Spleen (tissue), 11 donors: ENCODE results near the gene TSC22D2. TPM values are rescaled to one million over a fixed set of nuclear protein-coding genes. Genes with fewer than 3 reads are reported as not detected.

Experiments
- DNase-seq: peaks from one replicate; pipeline ENCODE4 v3.0.0-alpha.2; 2020
- H3K27ac ChIP-seq, 8 donors: fragments of 200-600 bp; sonication (generic) in 7 of 8; 1 replicate in 4 of 8; 2 replicates in 4 of 8; pipeline versions ENCODE4 v1.5.0 to v1.8.0; 2016 to 2021; ENCODE audit warnings: inconsistent platforms in 4 of 8, mild to moderate bottlenecking in 4 of 8, moderate library complexity in 1 of 8
- H3K27me3 ChIP-seq, 7 donors: fragments of 200-600 bp; sonication (generic) in 6 of 7; replicated peaks in 1 of 7; 1 replicate in 4 of 7; 2 replicates in 3 of 7; pipeline versions ENCODE4 v1.5.0 to v1.8.0; 2016 to 2021; ENCODE audit warnings: inconsistent platforms in 3 of 7, mild to moderate bottlenecking in 1 of 7
- H3K36me3 ChIP-seq, 6 donors: fragments of 200-600 bp; sonication (generic) in 5 of 6; 1 replicate in 4 of 6; 2 replicates in 2 of 6; pipeline versions ENCODE4 v1.5.0 to v1.8.0; 2016 to 2021; ENCODE audit warnings: inconsistent platforms in 2 of 6
- H3K4me1 ChIP-seq, 6 donors: fragments of 200-600 bp; sonication (generic) in 5 of 6; 1 replicate in 3 of 6; 2 replicates in 3 of 6; pipeline versions ENCODE4 v1.5.0 to v1.8.0; 2016 to 2021; ENCODE audit warnings: inconsistent platforms in 3 of 6
- H3K4me3 ChIP-seq, 8 donors: fragments of 200-600 bp; sonication (generic) in 7 of 8; 1 replicate in 4 of 8; 2 replicates in 4 of 8; pipeline versions ENCODE4 v1.5.0 to v1.8.0; 2016 to 2021; ENCODE audit warnings: inconsistent platforms in 4 of 8, mild to moderate bottlenecking in 4 of 8, moderate library complexity in 2 of 8
- H3K9me3 ChIP-seq, 8 donors: fragments of 200-600 bp; sonication (generic) in 7 of 8; 1 replicate in 4 of 8; 2 replicates in 4 of 8; pipeline versions ENCODE4 v1.5.0 to v1.8.0; 2016 to 2021; ENCODE audit warnings: inconsistent platforms in 4 of 8
- CTCF ChIP-seq, 11 experiments: fragments of 200-600 bp in 7 of 11; fragments of 450-650 bp in 4 of 11; sonication (generic) in 4 of 11; IDR thresholded peaks in 8 of 11; conservative IDR thresholded peaks in 3 of 11; 1 replicate in 7 of 11; 2 replicates in 4 of 11; pipeline versions ENCODE4 v1.4.0 to v1.8.0; 2016 to 2021; ENCODE audit warnings: antibody characterized with exemption in 11 of 11, inconsistent platforms in 4 of 11, mild to moderate bottlenecking in 1 of 11
- POLR2A ChIP-seq, 3 donors: fragments of 450-650 bp; IDR thresholded peaks; one replicate each; pipeline ENCODE4 v1.5.1; 2017; ENCODE audit warnings: antibody characterized with exemption in 3 of 3, mild to moderate bottlenecking in 1 of 3
- POLR2AphosphoS5 ChIP-seq, 3 donors: sonication (generic); formaldehyde crosslinking; IDR thresholded peaks; one replicate each; pipeline ENCODE4 v1.5.1; 2017; ENCODE audit warnings: antibody characterized with exemption in 3 of 3
- WGBS, 5 donors: extraction: QIAGEN DNeasy Blood & Tissue Kit in 3 of 5; methylation state at CpG; one replicate each; pipeline versions ENCODE4 v1.1.5 to v1.1.7; 2013 to 2018; 5-methylcytosine and 5-hydroxymethylcytosine counted together
- intact Hi-C: fragments of 100-400 bp; cut with DNase I; formaldehyde crosslinking; loops from one replicate; pipeline ENCODE4 v1.15.0; 2023; ENCODE audit warnings: low total_unique reads
- polyA plus RNA-seq, 3 donors: library from polyadenylated mRNA; stranded (reverse); fragments of 200-250 nt; gene quantifications; one replicate each; pipeline ENCODE4 v1.2.1, GENCODE V29; 2013
- total RNA-seq, 7 donors: library from RNA; depleted of rRNA in 3 of 7; stranded (reverse); fragments of >200 nt in 3 of 7; fragmentation: NEBNext Ultra II Directional in 4 of 7; extraction: Animal tissue kit (Norgen Biotek cat#: 25700) in 4 of 7; gene quantifications; one replicate each; pipeline versions ENCODE4 v1.1.0 to v1.2.1, GENCODE V29; 2016 to 2021
- donor health status: healthy with polysubstance abuse.
- donor health status: DM: no; HTN: no; CAD: no; lungs with moderate emphysema.
- donor health status: DM: no; HTN: no; CAD: no.
- donor health status: Bipolar disorder and iron deficiency.
- donor health status: healthy.
- donor health status: DM: no; HTN: no; CAD: no.
- donor health status: DM: yes; HTN: yes; CAD: no.

Gene TSC22D2
- total and polyA plus RNA-seq, 10 donors, result 8.4 to 34.8 (median 26.2) TPM

- DNase-seq, result no peak
- WGBS, 5 donors, result 68 to 93% (median 84%) methylated on average over 1 of the region's 1 CpG
- peaks cover 0 to 62% (median 26%) of the 10 kb centered on the region in 6 donors for H3K4me1 ChIP-seq
- H3K27ac ChIP-seq, result no peak overlapping the region
- H3K9me3 ChIP-seq, result no peaks in the 10 kb centered on the region
- no peaks in the 10 kb centered on the region for H3K36me3 ChIP-seq
- TF ChIP-seq POLR2A (IDR thresholded peaks at IDR 0.05) (no peak), POLR2AphosphoS5 (IDR thresholded peaks at IDR 0.05) (no peak), CTCF (IDR thresholded peaks at IDR 0.05 in 8 of 11, conservative IDR thresholded peaks at IDR 0.05 in 3 of 11) (no peak)
- intact Hi-C loops, result no loop called here
- no peaks in the 10 kb centered on the region for H3K27me3 ChIP-seq
- no peak overlapping the region for H3K4me3 ChIP-seq
These were observed 43.4 kb downstream of the TSC22D2 start for GRCh38 chr3:150451329-150452048.

GRCh38 chr3:150453353-150453752 lies 45.3 kb downstream of the TSC22D2 start:
- Histone ChIP-seq H3K36me3 (peaks cover under 1 to 17% (median 8%) of the 10 kb centered on the region in 6 donors), H3K4me1 (peaks cover 0 to 43% (median 26%) of the 10 kb centered on the region in 6 donors), H3K27ac (no peak overlapping the region), H3K27me3 (no peaks in the 10 kb centered on the region), H3K4me3 (no peak overlapping the region), H3K9me3 (no peaks in the 10 kb centered on the region)
- intact Hi-C loops, result no loop called here
- DNase-seq, result no peak
- 92 to 98% (median 96%) methylated on average over 4 of the region's 4 CpGs for WGBS, 5 donors
- TF ChIP-seq POLR2A (IDR thresholded peaks at IDR 0.05) (no peak), CTCF (IDR thresholded peaks at IDR 0.05 in 8 of 11, conservative IDR thresholded peaks at IDR 0.05 in 3 of 11) (no peak), POLR2AphosphoS5 (IDR thresholded peaks at IDR 0.05) (no peak)

GRCh38 chr3:150454085-150454484 lies 46.0 kb downstream of the TSC22D2 start:
- TF ChIP-seq POLR2A (IDR thresholded peaks at IDR 0.05) (no peak), CTCF (IDR thresholded peaks at IDR 0.05 in 8 of 11, conservative IDR thresholded peaks at IDR 0.05 in 3 of 11) (no peak), POLR2AphosphoS5 (IDR thresholded peaks at IDR 0.05) (no peak)
- WGBS, 5 donors, result 87 to 95% (median 89%) methylated on average over 2 of the region's 2 CpGs
- H3K4me3 ChIP-seq, result no peak overlapping the region
- H3K4me1 ChIP-seq, result peaks cover 0 to 36% (median 24%) of the 10 kb centered on the region in 6 donors
- no peak overlapping the region for H3K27ac ChIP-seq
- intact Hi-C loops, result no loop called here
- H3K36me3 ChIP-seq, result peaks cover 2 to 24% (median 15%) of the 10 kb centered on the region in 6 donors
- no peaks in the 10 kb centered on the region for H3K9me3 ChIP-seq
- no peaks in the 10 kb centered on the region for H3K27me3 ChIP-seq
- DNase-seq, result no peak

- Histone ChIP-seq H3K27ac (no peak overlapping the region), H3K9me3 (no peaks in the 10 kb centered on the region), H3K4me3 (no peak overlapping the region), H3K27me3 (no peaks in the 10 kb centered on the region), H3K36me3 (peaks cover 2 to 30% (median 16%) of the 10 kb centered on the region in 6 donors), H3K4me1 (peaks cover 0 to 31% (median 19%) of the 10 kb centered on the region in 6 donors)
- DNase-seq, result no peak
- intact Hi-C loops, result no loop called here
- TF ChIP-seq CTCF (IDR thresholded peaks at IDR 0.05 in 8 of 11, conservative IDR thresholded peaks at IDR 0.05 in 3 of 11), result no peak
- no peak for TF ChIP-seq POLR2A (IDR thresholded peaks at IDR 0.05)
- no peak for TF ChIP-seq POLR2AphosphoS5 (IDR thresholded peaks at IDR 0.05)
- WGBS, 5 donors, result 95 to 98% (median 97%) methylated on average over 1 of the region's 1 CpG
These were observed 46.5 kb downstream of the TSC22D2 start for GRCh38 chr3:150454622-150455021.
